LNCaP clone FGC (cell line): Measurements from ENCODE around the gene MARCHF3.

Experiments
- DNase-seq: peaks from one replicate; pipeline ENCODE4 v3.0.0-alpha.2; 2011; ENCODE audit warnings: low read depth
- H3K4me3 ChIP-seq: 2 replicates; pipeline ENCODE4 v1.5.1; 2011; ENCODE audit warnings: mild to moderate bottlenecking, low read depth, low read length, control low read depth
- CTCF ChIP-seq: IDR thresholded peaks from 2 replicates; pipeline ENCODE4 v1.5.1; 2012; ENCODE audit warnings: mild to moderate bottlenecking; ENCODE audit not compliant: control insufficient read depth, insufficient read depth; ENCODE audit errors: extremely low read depth

The MARCHF3 gene

GRCh38 chr5:126987271-126987899, 43.0 kb downstream of the MARCHF3 start:
- H3K4me3 ChIP-seq = no peak overlapping the region
- DNase-seq = no peak
- TF ChIP-seq CTCF = no peak

- H3K4me3 ChIP-seq = no peak overlapping the region
- DNase-seq = no peak
- no peak for TF ChIP-seq CTCF
Observed at GRCh38 chr5:126984632-126985031, 45.7 kb downstream of the MARCHF3 start.

- DNase-seq = no peak
- H3K4me3 ChIP-seq = no peak overlapping the region
- no peak for TF ChIP-seq CTCF
Observed at GRCh38 chr5:126983874-126984266, 46.5 kb downstream of the MARCHF3 start.

- DNase-seq = no peak
- TF ChIP-seq CTCF = no peak
- no peak overlapping the region for H3K4me3 ChIP-seq
Observed at GRCh38 chr5:126982926-126983873, 47.2 kb downstream of the MARCHF3 start.

- H3K4me3 ChIP-seq = no peak overlapping the region
- DNase-seq = no peak
- no peak for TF ChIP-seq CTCF
Observed at GRCh38 chr5:126982202-126982601, 48.2 kb downstream of the MARCHF3 start.

GRCh38 chr5:126981701-126982100, 48.7 kb downstream of the MARCHF3 start:
- H3K4me3 ChIP-seq = no peak overlapping the region
- no peak for DNase-seq
- no peak for TF ChIP-seq CTCF
